GM12878 (cell line): Measurements from ENCODE around the gene SEMA5A. TPM values are rescaled to one million over a fixed set of nuclear protein-coding genes. Genes with fewer than 3 reads are reported as not detected.

Source experiments
- ATAC-seq: fragments of 200-7000 bp; cut with Tn5 transposase; 3 replicates; pipeline ENCODE4 v1.9.1; 2020; ENCODE audit warnings: mild to moderate bottlenecking, moderate library complexity
- BruUV-seq: library from RNA; stranded (reverse); fragments of 400-500 nt; replicated peaks from 2 replicates; lab custom pipeline; 2021; lab: Mats Ljungman, UMichigan
- CTCF ChIA-PET: fragments of 300-600 bp; sonication (Branson Sonifier 250); formaldehyde crosslinking; extraction: SDS; loops from one replicate; lab custom pipeline; 2021; ENCODE audit warnings: inconsistent platforms; lab: Yijun Ruan, JAX
- POLR2A ChIA-PET: fragments of 350-600 bp; formaldehyde crosslinking; extraction: SDS; loops from one replicate; lab custom pipeline; 2021; ENCODE audit warnings: inconsistent platforms; lab: Charles Lee
- RAD21 ChIA-PET: fragments of 300-600 bp; sonication (Branson Sonifier 250); formaldehyde crosslinking; loops from one replicate; lab custom pipeline; 2023; ENCODE audit warnings: antibody characterized with exemption; ENCODE audit not compliant: unreplicated experiment; lab: Charles Lee
- SMC1A ChIA-PET: fragments of 300-600 bp; sonication (Branson Sonifier 250); formaldehyde crosslinking; loops from one replicate; lab custom pipeline; 2023; ENCODE audit not compliant: unreplicated experiment, uncharacterized antibody; lab: Charles Lee
- DNase-seq: peaks from one replicate; pipeline ENCODE4 v3.0.0-alpha.2; 2011; ENCODE audit warnings: low read depth, low spot score
- FAIRE-seq: peaks from 3 replicates; lab custom pipeline; 2011; peaks lifted over from hg19 to GRCh38; lab: Jason Lieb, UNC
- H2AFZ ChIP-seq: 2 replicates; pipeline ENCODE4 v1.6.0; 2011; ENCODE audit warnings: low read depth, low read length, control low read depth; ENCODE audit not compliant: control insufficient read depth
- H3K27ac ChIP-seq: 2 replicates; pipeline ENCODE4 v1.5.1; 2011; ENCODE audit warnings: control low read depth; ENCODE audit not compliant: control insufficient read depth, insufficient read depth
- H3K27me3 ChIP-seq, 2 experiments: replicated peaks in 1 of 2; 2 replicates each; pipeline versions ENCODE4 v1.6.0 to v1.6.1; 2011; ENCODE audit warnings: low read length in 1 of 2; ENCODE audit not compliant: control insufficient read depth in 2 of 2, insufficient read depth in 2 of 2
- H3K36me3 ChIP-seq, 2 experiments: 2 replicates each; pipeline ENCODE4 v1.5.1; 2011; ENCODE audit warnings: low read length in 1 of 2; ENCODE audit not compliant: control insufficient read depth in 2 of 2, insufficient read depth in 2 of 2
- H3K4me1 ChIP-seq: 2 replicates; pipeline ENCODE4 v1.6.1; 2011; ENCODE audit warnings: mild to moderate bottlenecking, low read length, moderate library complexity, mixed read lengths; ENCODE audit not compliant: control insufficient read depth, insufficient read depth
- H3K4me2 ChIP-seq: 2 replicates; pipeline ENCODE4 v1.6.0; 2011; ENCODE audit warnings: control low read depth; ENCODE audit not compliant: control insufficient read depth, insufficient read depth
- H3K4me3 ChIP-seq: fragments of 200-600 bp; sonication (generic); 2 replicates; pipeline ENCODE4 v1.5.1; 2016
- H3K79me2 ChIP-seq: 2 replicates; pipeline ENCODE4 v1.6.0; 2011; ENCODE audit warnings: low read length; ENCODE audit not compliant: control insufficient read depth, insufficient read depth
- H3K9ac ChIP-seq: 2 replicates; pipeline ENCODE4 v1.8.0; 2011; ENCODE audit warnings: low read length, control low read depth, mixed read lengths; ENCODE audit not compliant: control insufficient read depth, insufficient read depth
- H3K9me3 ChIP-seq: replicated peaks from 3 replicates; pipeline ENCODE4 v1.5.1; 2011; ENCODE audit warnings: mild to moderate bottlenecking, low read length; ENCODE audit not compliant: control insufficient read depth, insufficient read depth
- H4K20me1 ChIP-seq: 2 replicates; pipeline ENCODE4 v1.6.0; 2011; ENCODE audit not compliant: control insufficient read depth, insufficient read depth
- ATF7 ChIP-seq: fragments of 450-650 bp; IDR thresholded peaks from 2 replicates; pipeline ENCODE4 v1.6.1; 2016; ENCODE audit warnings: low read depth, mild to moderate bottlenecking
- EP300 ChIP-seq, 2 experiments: fragments of 150-350 bp in 1 of 2; IDR thresholded peaks; 2 replicates each; pipeline ENCODE4 v1.6.1; 2011 to 2012; ENCODE audit warnings: low read depth in 2 of 2, low read length in 2 of 2, borderline replicate concordance in 1 of 2, improper control_type of control experiment in 1 of 2, inconsistent platforms in 1 of 2; ENCODE audit not compliant: control insufficient read depth in 1 of 2
- HDAC2 ChIP-seq: fragments of 200-600 bp; sonication (generic); IDR thresholded peaks from 2 replicates; pipeline ENCODE4 v1.6.1; 2017
- JUND ChIP-seq: IDR thresholded peaks from 2 replicates; pipeline ENCODE4 v1.6.1; 2012; ENCODE audit warnings: low read depth, mild to moderate bottlenecking, low read length, improper control_type of control experiment, moderate library complexity
- KAT2A ChIP-seq: conservative IDR thresholded peaks from 2 replicates; pipeline ENCODE4 v1.6.1; 2011; ENCODE audit warnings: low read depth, low read length; ENCODE audit not compliant: control insufficient read depth
- MTA2 ChIP-seq: fragments of 450-650 bp; IDR thresholded peaks from 2 replicates; pipeline ENCODE4 v1.6.1; 2016; ENCODE audit warnings: low read depth, mild to moderate bottlenecking, moderate library complexity
- MTA3 ChIP-seq: IDR thresholded peaks from 2 replicates; pipeline ENCODE4 v1.6.1; 2012; ENCODE audit warnings: low read length, inconsistent platforms, borderline replicate concordance
- NR2F1 ChIP-seq: fragments of 450-650 bp; conservative IDR thresholded peaks from 2 replicates; pipeline ENCODE4 v1.6.1; 2017; ENCODE audit warnings: mild to moderate bottlenecking
- POLR2AphosphoS2 ChIP-seq: IDR thresholded peaks from 2 replicates; pipeline ENCODE4 v1.6.1; 2011; ENCODE audit warnings: low read depth, mild to moderate bottlenecking, low read length, improper control_type of control experiment, moderate library complexity
- STAT1 ChIP-seq: fragments of 450-650 bp; conservative IDR thresholded peaks from 2 replicates; pipeline ENCODE4 v1.6.1; 2014; ENCODE audit warnings: antibody characterized with exemption, mild to moderate bottlenecking
- WGBS: methylation state at CpG from one replicate; pipeline ENCODE4 v1.1.6; 2016; ENCODE audit warnings: low lambda C conversion rate; ENCODE audit not compliant: insufficient replicate concordance, insufficient coverage; ENCODE audit errors: missing lambda C conversion rate; 5-methylcytosine and 5-hydroxymethylcytosine counted together
- in situ Hi-C: fragments of 300-500 bp; cut with MboI; formaldehyde crosslinking; loops from 9 replicates; pipeline ENCODE4 v1.14.3; 2018; ENCODE audit warnings: mixed read lengths
- intact Hi-C: fragments of 100-400 bp; cut with micrococcal nuclease; formaldehyde crosslinking; loops from one replicate; pipeline ENCODE4 v1.14.2; 2022; ENCODE audit not compliant: unreplicated experiment
- polyA plus RNA-seq, 11 experiments: library from polyadenylated mRNA; depleted of rRNA in 4 of 11; unstranded in 6 of 11; stranded (reverse) in 5 of 11; fragments of >200 nt; fragmentation: Nextera tagmentation in 4 of 11; fragmentation: Illumina TruSeq in 1 of 11; extraction: Ambion mirVana in 4 of 11; extraction: Trizol in 1 of 11; gene quantifications; 1 replicate in 1 of 11; 2 replicates in 10 of 11; pipeline versions ENCODE4 v1.2.1 to v1.2.3, GENCODE V29; 2011 to 2016; ENCODE audit warnings: inconsistent platforms in 2 of 11, missing spikeins in 2 of 11, low read depth in 1 of 11
- total RNA-seq, 4 experiments: library from RNA; depleted of rRNA in 3 of 4; stranded (reverse); fragments of >200 nt in 3 of 4; fragmentation: Illumina TruSeq in 1 of 4; extraction: Trizol in 1 of 4; gene quantifications; 2 replicates each; pipeline versions ENCODE4 v1.2.1 to v1.2.3, GENCODE V29; 2013 to 2021

SEMA5A gene
- total and polyA plus RNA-seq, 10 of the 15 experiments (the other 5 are each of a cell fraction or from before 2014, with no cell fraction given), result 0.03 to 2.4 (median 0.09) TPM; not detected in 1

DNA sequence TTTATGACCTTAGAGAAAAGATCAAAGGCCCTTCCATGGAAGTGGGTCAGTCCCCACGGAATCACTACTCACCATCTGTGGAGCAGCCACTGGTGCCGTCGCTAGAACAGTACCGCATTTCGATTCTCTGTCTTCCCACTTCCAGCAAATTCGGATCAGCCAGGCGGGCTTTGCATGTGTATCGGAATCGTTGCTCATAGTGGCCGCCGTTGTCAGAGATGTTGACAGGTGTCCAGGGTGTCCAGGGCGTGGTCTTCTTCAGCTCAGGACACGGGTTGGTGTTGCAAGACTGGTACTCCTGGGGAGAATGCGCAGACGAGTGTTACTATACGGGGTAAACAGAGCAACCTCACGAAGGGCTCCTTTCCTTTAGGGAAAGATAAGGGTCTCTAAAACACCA is 479.5 kb downstream of the SEMA5A start:
- Histone ChIP-seq H3K9me3 (no peaks in the 10 kb centered on the region; the same call in 2 of the 3 replicates), H3K27me3 (no peaks in the 10 kb centered on the region), H3K4me1 (peaks cover 7% of the 10 kb centered on the region; the same call in 1 of the 2 replicates), H2AFZ (no peak overlapping the region), H3K9ac (no peak overlapping the region), H4K20me1 (no peaks in the 10 kb centered on the region), H3K27ac (no peak overlapping the region), H3K4me3 (no peak overlapping the region), H3K4me2 (no peak overlapping the region), H3K79me2 (no peaks in the 10 kb centered on the region), H3K36me3 (no peaks in the 10 kb centered on the region)
- FAIRE-seq (no peak), ATAC-seq (no peak), DNase-seq (no peak)
- POLR2A ChIA-PET, result no interaction called here
- no TSS peak for BruUV-seq
- intact Hi-C loops, result loop anchor here (5.0 kb wide), 1 partner anchor 141 kb away; no protein-coding TSS in a partner anchor
- SMC1A ChIA-PET, result interaction anchor here (1.2 to 1.7 kb wide), 3 partner anchors 9 to 115 kb away, joined by 4 read pairs; no protein-coding TSS in a partner anchor
- 58% methylated on average over 17 of the region's 17 CpGs for WGBS
- CTCF ChIA-PET, result interaction anchor here (0.5 to 2.2 kb wide), 2 partner anchors 24 to 54 kb away, joined by 3 to 5 read pairs; no protein-coding TSS in a partner anchor
- TF ChIP-seq NR2F1, result no peak
- TF ChIP-seq KAT2A, result no peak
- TF ChIP-seq MTA2, result no peak
- no peak for TF ChIP-seq JUND
- no peak for TF ChIP-seq MTA3
- TF ChIP-seq ATF7, result no peak
- TF ChIP-seq HDAC2, result no peak
- no peak for TF ChIP-seq POLR2AphosphoS2
- TF ChIP-seq STAT1, result no peak
- TF ChIP-seq EP300 (IDR thresholded peaks at IDR 0.05; ENCODE audit: borderline replicate concordance in 1 of 2, control insufficient read depth in 1 of 2, low read depth in 2 of 2, low read length in 2 of 2), result no peak
- in situ Hi-C loops, result no loop called here
- RAD21 ChIA-PET, result no interaction called here
